ENCODE results near the gene ARID5B. TPM values are rescaled to one million over a fixed set of nuclear protein-coding genes. Genes with fewer than 3 reads are reported as not detected.

The ARID5B gene
- total RNA-seq, 1 experiment from 2014 or later: 0.04 TPM

DNA sequence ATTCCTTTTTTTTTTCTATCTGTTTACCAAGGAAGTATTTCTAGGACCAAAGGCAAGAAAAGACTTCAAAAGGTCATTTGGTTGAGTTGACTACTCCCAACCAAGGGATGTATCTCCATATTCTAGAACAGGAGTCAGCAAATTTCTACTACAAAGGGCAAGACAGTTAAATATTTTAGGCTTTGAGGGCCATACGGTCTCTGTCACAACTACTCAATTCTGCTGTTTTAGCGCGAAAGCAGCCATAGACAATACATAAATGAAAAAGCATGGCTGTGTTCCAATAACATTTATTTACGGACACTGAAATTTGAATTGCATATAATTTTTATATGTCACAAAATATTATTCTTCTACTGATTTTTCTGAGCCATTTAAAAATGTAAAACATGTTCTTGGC lies 8.5 kb upstream of the ARID5B start:
- Histone ChIP-seq H4K20me1 (ENCODE audit: control insufficient read depth, insufficient read depth, insufficient read length) (no peaks in the 10 kb centered on the region), H3K27ac (ENCODE audit: insufficient read length, low read depth, low read length) (no peak overlapping the region), H2BK5ac (ENCODE audit: insufficient read length, low read length) (no peak overlapping the region), H2BK20ac (ENCODE audit: low read depth, low read length, poor library complexity, severe bottlenecking) (no peak overlapping the region), H3K79me1 (ENCODE audit: insufficient read depth, low read depth, low read length, poor library complexity, severe bottlenecking) (no peaks in the 10 kb centered on the region), H3K9ac (ENCODE audit: extremely low read depth, insufficient read length, low read length) (no peak overlapping the region), H3T11ph (ENCODE audit: low read length) (no peak overlapping the region), H2AFZ (ENCODE audit: low read length) (no peak overlapping the region), H2BK120ac (ENCODE audit: low read depth, low read length, poor library complexity, severe bottlenecking) (no peak overlapping the region), H3K4me1 (ENCODE audit: insufficient read depth, low read length) (no peaks in the 10 kb centered on the region), H2BK12ac (ENCODE audit: insufficient read length, low read depth, low read length) (no peak overlapping the region), H3K27me3 (ENCODE audit: insufficient read depth, low read length) (peaks cover 7% of the 10 kb centered on the region; the same call in 1 of the 2 replicates), H3K56ac (ENCODE audit: insufficient read length, low read depth, low read length) (no peak overlapping the region), H3K9me3 (ENCODE audit: control insufficient read depth, low read depth, low read length) (no peaks in the 10 kb centered on the region), H3K4ac (ENCODE audit: low read depth, low read length) (no peak overlapping the region), H4K5ac (ENCODE audit: insufficient read length, low read depth, low read length) (no peak overlapping the region), H2BK15ac (ENCODE audit: low read depth, low read length) (no peak overlapping the region), H3K18ac (ENCODE audit: insufficient read length, low read depth, low read length) (no peak overlapping the region), H3K4me2 (ENCODE audit: insufficient read depth, insufficient read length, low read length) (no peak overlapping the region), H3K14ac (ENCODE audit: insufficient read depth, low read length) (no peak overlapping the region), H3K23me2 (ENCODE audit: insufficient read length, low read depth, low read length, poor library complexity, severe bottlenecking) (peaks cover 6% of the 10 kb centered on the region), H3K79me2 (ENCODE audit: insufficient read depth, low read length) (no peaks in the 10 kb centered on the region), H4K8ac (replicated peaks; ENCODE audit: insufficient read length, low read depth, low read length) (no peak overlapping the region), H4K91ac (ENCODE audit: insufficient read length, low read depth, low read length) (no peak overlapping the region), H2AK5ac (ENCODE audit: insufficient read length, low read length) (no peak overlapping the region), H3K23ac (ENCODE audit: insufficient read length, low read depth, low read length) (no peak overlapping the region)
- Mint-ChIP-seq H3K4me1 (peaks cover 9 to 10% of the 10 kb centered on the region in 2 experiments), H3K9me3 (no peaks in the 10 kb centered on the region), H3K36me3 (ENCODE audit: insufficient read depth in 1 of 3, low read depth in 3 of 3) (no peaks in the 10 kb centered on the region; a peak in 1 of 7 replicates), H3K27ac (no peak overlapping the region), H3K27me3 (ENCODE audit: low read depth) (peaks cover 18% of the 10 kb centered on the region), H3K4me3 (no peak overlapping the region)
- no peak for DNase-seq
- TF ChIP-seq, protein P1, sequence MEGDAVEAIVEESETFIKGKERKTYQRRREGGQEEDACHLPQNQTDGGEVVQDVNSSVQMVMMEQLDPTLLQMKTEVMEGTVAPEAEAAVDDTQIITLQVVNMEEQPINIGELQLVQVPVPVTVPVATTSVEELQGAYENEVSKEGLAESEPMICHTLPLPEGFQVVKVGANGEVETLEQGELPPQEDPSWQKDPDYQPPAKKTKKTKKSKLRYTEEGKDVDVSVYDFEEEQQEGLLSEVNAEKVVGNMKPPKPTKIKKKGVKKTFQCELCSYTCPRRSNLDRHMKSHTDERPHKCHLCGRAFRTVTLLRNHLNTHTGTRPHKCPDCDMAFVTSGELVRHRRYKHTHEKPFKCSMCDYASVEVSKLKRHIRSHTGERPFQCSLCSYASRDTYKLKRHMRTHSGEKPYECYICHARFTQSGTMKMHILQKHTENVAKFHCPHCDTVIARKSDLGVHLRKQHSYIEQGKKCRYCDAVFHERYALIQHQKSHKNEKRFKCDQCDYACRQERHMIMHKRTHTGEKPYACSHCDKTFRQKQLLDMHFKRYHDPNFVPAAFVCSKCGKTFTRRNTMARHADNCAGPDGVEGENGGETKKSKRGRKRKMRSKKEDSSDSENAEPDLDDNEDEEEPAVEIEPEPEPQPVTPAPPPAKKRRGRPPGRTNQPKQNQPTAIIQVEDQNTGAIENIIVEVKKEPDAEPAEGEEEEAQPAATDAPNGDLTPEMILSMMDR (conservative IDR thresholded peaks at IDR 0.05): no peak
- WGBS (ENCODE audit: extremely low coverage, insufficient read length, low lambda C conversion rate): no CpG with 5 or more reads among the region's 4 CpGs
